Fibroblast of lung (primary cell): ENCODE results near the gene INS. TPM values are rescaled to one million over a fixed set of nuclear protein-coding genes. Genes with fewer than 3 reads are reported as not detected.

Experiments used
- DNase-seq, 2 donors: peaks; one replicate each; pipeline versions ENCODE4 v3.0.0 to v3.0.0-alpha.2; 2010; ENCODE audit warnings: low read depth in 2 of 2
- H2AFZ ChIP-seq: 2 replicates; pipeline ENCODE4 v1.5.1; 2012; ENCODE audit warnings: low read length, control low read depth, inconsistent platforms
- H3K27ac ChIP-seq: 2 replicates; pipeline ENCODE4 v1.5.1; 2011; ENCODE audit warnings: low read length, control low read depth; ENCODE audit not compliant: insufficient read depth
- H3K27me3 ChIP-seq: 2 replicates; pipeline ENCODE4 v1.5.1; 2011; ENCODE audit warnings: mild to moderate bottlenecking, low read length; ENCODE audit not compliant: control insufficient read depth, insufficient read depth
- H3K36me3 ChIP-seq: 2 replicates; pipeline ENCODE4 v1.5.1; 2011; ENCODE audit warnings: low read length; ENCODE audit not compliant: control insufficient read depth, insufficient read depth
- H3K4me1 ChIP-seq: 2 replicates; pipeline ENCODE4 v1.5.1; 2011; ENCODE audit warnings: low read length; ENCODE audit not compliant: control insufficient read depth, insufficient read depth; ENCODE audit errors: extremely low read depth
- H3K4me2 ChIP-seq: 2 replicates; pipeline ENCODE4 v1.5.1; 2011; ENCODE audit warnings: low read length, control low read depth; ENCODE audit not compliant: insufficient read depth; ENCODE audit errors: extremely low read depth
- H3K4me3 ChIP-seq, 4 experiments: fragments of 200-600 bp in 1 of 4; sonication (generic) in 1 of 4; replicated peaks in 1 of 4; 2 replicates each; pipeline ENCODE4 v1.5.1; 2011 to 2016; ENCODE audit warnings: low read length in 4 of 4, low read depth in 3 of 4, mild to moderate bottlenecking in 3 of 4, control low read depth in 2 of 4, inconsistent platforms in 1 of 4, mixed read lengths in 1 of 4; ENCODE audit not compliant: insufficient read depth in 1 of 4; ENCODE audit errors: control extremely low read depth in 1 of 4
- H3K79me2 ChIP-seq: 2 replicates; pipeline ENCODE4 v1.5.1; 2012; ENCODE audit warnings: mild to moderate bottlenecking, low read length, inconsistent platforms; ENCODE audit not compliant: control insufficient read depth, insufficient read depth
- H3K9ac ChIP-seq: 2 replicates; pipeline ENCODE4 v1.5.1; 2011; ENCODE audit warnings: mild to moderate bottlenecking, low read length, control low read depth; ENCODE audit not compliant: insufficient read depth
- H3K9me3 ChIP-seq: 2 replicates; pipeline ENCODE4 v1.5.1; 2012; ENCODE audit warnings: low read depth, low read length; ENCODE audit not compliant: control insufficient read depth, insufficient read depth
- H4K20me1 ChIP-seq: 2 replicates; pipeline ENCODE4 v1.5.1; 2011; ENCODE audit warnings: low read length; ENCODE audit not compliant: control insufficient read depth, insufficient read depth; ENCODE audit errors: extremely low read depth
- EZH2 ChIP-seq: IDR thresholded peaks from 2 replicates; pipeline ENCODE4 v1.5.1; 2012; ENCODE audit warnings: low read length, control low read depth, mild to moderate bottlenecking; ENCODE audit errors: missing control alignments
- polyA plus RNA-seq, 2 donors: library from polyadenylated mRNA; depleted of rRNA in 1 of 2; stranded (reverse) in 1 of 2; unstranded in 1 of 2; fragments of >200 nt; gene quantifications; 2 replicates each; pipeline ENCODE4 v1.2.1, GENCODE V29; 2011 to 2012; ENCODE audit warnings: missing spikeins in 1 of 2
- total RNA-seq: library from RNA; depleted of rRNA; stranded (reverse); fragments of >200 nt; gene quantifications from 2 replicates; pipeline ENCODE4 v1.2.1, GENCODE V29; 2014
- TF ChIP-seq, protein P1 (sequence below), 2 donors: IDR thresholded peaks in 1 of 2; conservative IDR thresholded peaks in 1 of 2; 1 replicate in 1 of 2; 2 replicates in 1 of 2; pipeline ENCODE4 v1.5.1; 2011 to 2012; ENCODE audit warnings: low read length in 2 of 2, control low read depth in 1 of 2, inconsistent platforms in 1 of 2, low read depth in 1 of 2, mild to moderate bottlenecking in 1 of 2

Gene INS
- total and polyA plus RNA-seq, 2 donors (not counting 1 experiment from before 2014, with no cell fraction given): not detected

DNA sequence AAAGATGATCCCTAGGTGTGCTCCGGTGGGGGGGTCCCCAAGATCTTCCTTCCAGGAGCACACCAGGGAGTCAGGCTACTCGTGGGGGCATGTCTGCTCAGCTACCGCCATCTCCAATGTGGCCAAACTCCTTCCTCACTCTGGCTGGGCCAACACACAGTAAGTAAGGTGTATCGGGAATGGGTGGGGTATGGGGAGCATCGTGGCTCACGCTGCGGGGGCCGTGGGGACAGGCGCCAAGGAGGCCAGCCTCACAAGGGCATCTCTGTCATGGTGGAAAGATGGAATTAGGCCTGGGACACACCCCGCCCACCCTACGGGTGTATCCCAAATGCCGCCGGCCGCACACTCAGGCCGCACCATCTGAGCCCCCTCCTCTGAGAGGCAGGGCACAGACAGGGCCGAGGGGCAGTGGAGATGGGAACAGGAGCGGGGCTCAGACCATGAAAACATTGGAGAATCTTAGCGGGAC is 30.1 kb downstream of the INS start:
- TF ChIP-seq, protein P1, sequence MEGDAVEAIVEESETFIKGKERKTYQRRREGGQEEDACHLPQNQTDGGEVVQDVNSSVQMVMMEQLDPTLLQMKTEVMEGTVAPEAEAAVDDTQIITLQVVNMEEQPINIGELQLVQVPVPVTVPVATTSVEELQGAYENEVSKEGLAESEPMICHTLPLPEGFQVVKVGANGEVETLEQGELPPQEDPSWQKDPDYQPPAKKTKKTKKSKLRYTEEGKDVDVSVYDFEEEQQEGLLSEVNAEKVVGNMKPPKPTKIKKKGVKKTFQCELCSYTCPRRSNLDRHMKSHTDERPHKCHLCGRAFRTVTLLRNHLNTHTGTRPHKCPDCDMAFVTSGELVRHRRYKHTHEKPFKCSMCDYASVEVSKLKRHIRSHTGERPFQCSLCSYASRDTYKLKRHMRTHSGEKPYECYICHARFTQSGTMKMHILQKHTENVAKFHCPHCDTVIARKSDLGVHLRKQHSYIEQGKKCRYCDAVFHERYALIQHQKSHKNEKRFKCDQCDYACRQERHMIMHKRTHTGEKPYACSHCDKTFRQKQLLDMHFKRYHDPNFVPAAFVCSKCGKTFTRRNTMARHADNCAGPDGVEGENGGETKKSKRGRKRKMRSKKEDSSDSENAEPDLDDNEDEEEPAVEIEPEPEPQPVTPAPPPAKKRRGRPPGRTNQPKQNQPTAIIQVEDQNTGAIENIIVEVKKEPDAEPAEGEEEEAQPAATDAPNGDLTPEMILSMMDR (conservative IDR thresholded peaks at IDR 0.05 in 1 of 2, IDR thresholded peaks at IDR 0.05 in 1 of 2; ENCODE audit: low read depth in 1 of 2, low read length in 2 of 2): no peak
- TF ChIP-seq EZH2: no peak

DNA sequence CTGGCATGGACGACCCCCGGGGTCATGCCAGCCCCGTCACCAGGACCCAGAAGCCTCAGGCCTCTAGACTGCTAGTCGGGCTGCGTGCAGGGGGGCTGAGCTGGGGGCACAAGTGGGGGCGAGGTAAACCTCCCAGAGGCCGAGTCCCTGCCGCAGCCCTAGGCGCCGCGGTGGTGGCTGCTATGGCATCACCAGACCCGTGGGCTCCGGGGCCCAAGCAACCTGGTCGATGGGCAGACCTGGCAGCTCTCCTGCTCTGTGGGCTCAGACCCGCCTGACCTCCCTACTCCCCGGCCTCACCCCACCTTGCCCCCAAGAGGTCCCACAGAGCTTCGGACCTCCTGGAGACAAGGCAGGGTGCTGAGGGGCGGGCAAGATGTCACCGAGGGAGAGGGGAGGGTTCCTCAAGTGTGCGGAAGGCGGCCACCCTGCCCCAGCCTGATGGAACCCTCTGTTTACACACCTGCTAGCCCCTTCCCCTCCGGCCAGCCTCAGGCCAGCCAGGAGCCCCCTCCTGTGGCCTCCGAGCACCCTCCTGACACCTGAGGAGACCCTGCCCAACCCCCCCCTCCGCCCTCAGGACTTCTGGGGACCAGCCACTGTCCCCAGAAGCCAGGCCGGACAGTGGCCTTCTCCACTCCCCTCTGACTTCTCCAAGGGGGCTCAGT is 31.2 kb downstream of the INS start:
- Histone ChIP-seq H3K9me3 (no peaks in the 10 kb centered on the region), H3K4me1 (no peaks in the 10 kb centered on the region), H3K79me2 (no peaks in the 10 kb centered on the region), H3K4me3 (no peak overlapping the region), H2AFZ (no peak overlapping the region), H3K4me2 (no peak overlapping the region), H3K36me3 (no peaks in the 10 kb centered on the region), H3K27me3 (peaks cover 3% of the 10 kb centered on the region), H3K9ac (no peak overlapping the region), H4K20me1 (no peaks in the 10 kb centered on the region), H3K27ac (no peak overlapping the region)
- DNase-seq: no peak
- TF ChIP-seq EZH2: no peak
- TF ChIP-seq, protein P1 (conservative IDR thresholded peaks at IDR 0.05 in 1 of 2, IDR thresholded peaks at IDR 0.05 in 1 of 2; ENCODE audit: low read depth in 1 of 2, low read length in 2 of 2): no peak

More for the DNA sequence above, 30.1 kb downstream of the INS start:
- H3K79me2 ChIP-seq: no peaks in the 10 kb centered on the region
- H4K20me1 ChIP-seq: no peaks in the 10 kb centered on the region
- no peaks in the 10 kb centered on the region for H3K36me3 ChIP-seq
- H3K27me3 ChIP-seq: peaks cover 3% of the 10 kb centered on the region
- H3K27ac ChIP-seq: no peak overlapping the region
- DNase-seq: no peak
- no peak overlapping the region for H3K9ac ChIP-seq
- H2AFZ ChIP-seq: no peak overlapping the region
- no peaks in the 10 kb centered on the region for H3K9me3 ChIP-seq
- H3K4me2 ChIP-seq: no peak overlapping the region
- H3K4me1 ChIP-seq: no peaks in the 10 kb centered on the region
- H3K4me3 ChIP-seq: no peak overlapping the region

DNA sequence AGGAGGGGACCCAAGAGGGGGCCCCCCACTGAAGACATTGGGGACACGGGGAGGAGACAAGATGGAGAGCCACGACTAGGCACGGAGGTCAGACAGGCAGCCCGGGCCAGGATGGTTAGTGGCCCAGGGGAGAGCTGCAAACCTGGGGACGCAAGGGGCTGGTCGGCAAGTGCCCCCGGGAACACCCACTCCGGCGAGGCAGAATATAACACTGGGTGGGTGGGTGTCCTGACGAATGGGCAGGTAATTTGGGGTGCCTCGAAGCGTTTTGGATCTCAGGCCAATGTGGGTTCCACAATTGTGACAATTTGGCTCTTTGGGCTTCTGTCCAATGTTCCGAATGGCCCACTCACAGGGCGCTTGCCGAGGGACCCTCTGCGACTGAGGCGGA is 31.7 kb downstream of the INS start:
- no peak for DNase-seq
- no peaks in the 10 kb centered on the region for H3K9me3 ChIP-seq
- no peak overlapping the region for H3K4me3 ChIP-seq
- peaks cover 3% of the 10 kb centered on the region for H3K27me3 ChIP-seq
- no peak overlapping the region for H3K4me2 ChIP-seq
- no peaks in the 10 kb centered on the region for H3K4me1 ChIP-seq
- no peak overlapping the region for H2AFZ ChIP-seq
- TF ChIP-seq, protein P1 (conservative IDR thresholded peaks at IDR 0.05 in 1 of 2, IDR thresholded peaks at IDR 0.05 in 1 of 2; ENCODE audit: low read depth in 1 of 2, low read length in 2 of 2): no peak
- TF ChIP-seq EZH2: no peak
- no peaks in the 10 kb centered on the region for H4K20me1 ChIP-seq
- H3K79me2 ChIP-seq: no peaks in the 10 kb centered on the region
- H3K36me3 ChIP-seq: no peaks in the 10 kb centered on the region
- no peak overlapping the region for H3K27ac ChIP-seq
- H3K9ac ChIP-seq: no peak overlapping the region
